OCI-LY3 (cell line): ENCODE measurements around the gene PGM2.
A peak's percentile ranks its signal among the peaks of the same experiment; 100 is the strongest.

ENCODE experiments used
- EZH2phosphoT487 ChIP-seq: fragments of 200-600 bp; shearing (Covaris generic); IDR thresholded peaks from 2 replicates; pipeline ENCODE4 v1.6.1; 2018; ENCODE audit warnings: antibody characterized with exemption, mixed run types, low read depth
- TF ChIP-seq, protein P1 (sequence below): fragments of 200-600, 300-600 bp; sonication (generic); IDR thresholded peaks from 2 replicates; pipeline ENCODE4 v1.5.1; 2014; ENCODE audit warnings: antibody characterized with exemption, low read length, low read depth

DNA sequence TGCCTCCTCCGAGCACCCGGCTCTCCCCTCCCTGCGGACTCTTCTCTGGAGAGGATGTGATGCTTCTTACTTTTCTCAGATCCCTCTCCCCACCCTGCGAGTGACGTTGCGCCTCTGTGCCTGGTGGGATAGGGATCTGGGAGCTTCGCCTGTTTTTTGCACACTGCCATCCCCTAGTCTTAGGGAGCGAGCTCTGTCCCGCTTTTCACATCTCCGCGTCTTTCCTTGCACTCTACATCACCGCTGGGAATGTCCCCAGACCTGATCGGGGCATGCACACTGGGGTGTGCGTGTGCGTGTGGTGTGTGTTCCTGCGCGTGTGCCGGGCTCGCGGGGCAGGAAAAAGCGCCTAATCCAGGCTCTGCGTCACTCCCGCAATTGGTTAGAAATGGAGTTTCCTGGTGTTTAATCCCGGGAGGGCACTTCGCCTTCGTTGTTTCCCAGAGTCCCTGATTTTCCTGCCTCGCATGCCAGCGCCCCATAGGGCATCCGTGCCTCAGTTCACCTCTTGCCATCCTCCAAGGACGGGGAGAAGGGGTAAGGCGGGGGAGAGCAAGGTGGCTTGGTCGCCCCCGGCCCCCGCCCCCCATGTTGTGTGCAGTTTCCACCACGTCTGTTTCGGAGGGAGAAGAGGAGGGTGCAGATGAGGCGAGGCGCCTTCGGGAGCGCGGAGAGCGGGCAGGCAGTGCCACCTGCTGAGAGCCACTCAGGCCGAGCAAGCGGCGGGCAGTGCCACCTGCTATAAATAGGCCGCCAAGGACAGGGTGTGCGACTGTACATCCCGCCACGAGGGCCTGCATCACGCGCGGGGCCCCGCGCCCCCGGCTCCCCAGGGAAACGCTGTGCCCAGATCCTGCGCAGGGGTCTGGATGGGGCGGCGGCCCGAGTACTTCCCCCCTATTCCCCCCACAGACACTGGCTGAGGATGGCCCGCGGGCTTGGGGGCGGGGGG lies 63.6 kb downstream of the PGM2 start:
- TF ChIP-seq, protein P1, sequence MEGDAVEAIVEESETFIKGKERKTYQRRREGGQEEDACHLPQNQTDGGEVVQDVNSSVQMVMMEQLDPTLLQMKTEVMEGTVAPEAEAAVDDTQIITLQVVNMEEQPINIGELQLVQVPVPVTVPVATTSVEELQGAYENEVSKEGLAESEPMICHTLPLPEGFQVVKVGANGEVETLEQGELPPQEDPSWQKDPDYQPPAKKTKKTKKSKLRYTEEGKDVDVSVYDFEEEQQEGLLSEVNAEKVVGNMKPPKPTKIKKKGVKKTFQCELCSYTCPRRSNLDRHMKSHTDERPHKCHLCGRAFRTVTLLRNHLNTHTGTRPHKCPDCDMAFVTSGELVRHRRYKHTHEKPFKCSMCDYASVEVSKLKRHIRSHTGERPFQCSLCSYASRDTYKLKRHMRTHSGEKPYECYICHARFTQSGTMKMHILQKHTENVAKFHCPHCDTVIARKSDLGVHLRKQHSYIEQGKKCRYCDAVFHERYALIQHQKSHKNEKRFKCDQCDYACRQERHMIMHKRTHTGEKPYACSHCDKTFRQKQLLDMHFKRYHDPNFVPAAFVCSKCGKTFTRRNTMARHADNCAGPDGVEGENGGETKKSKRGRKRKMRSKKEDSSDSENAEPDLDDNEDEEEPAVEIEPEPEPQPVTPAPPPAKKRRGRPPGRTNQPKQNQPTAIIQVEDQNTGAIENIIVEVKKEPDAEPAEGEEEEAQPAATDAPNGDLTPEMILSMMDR: peak; percentile 19; the same call in 1 of the 2 replicates
- TF ChIP-seq EZH2phosphoT487: no peak
